ENCODE measurements around the gene ZNF17.
A peak's percentile ranks its signal among the peaks of the same experiment; 100 is the strongest.

Gene ZNF17

DNA sequence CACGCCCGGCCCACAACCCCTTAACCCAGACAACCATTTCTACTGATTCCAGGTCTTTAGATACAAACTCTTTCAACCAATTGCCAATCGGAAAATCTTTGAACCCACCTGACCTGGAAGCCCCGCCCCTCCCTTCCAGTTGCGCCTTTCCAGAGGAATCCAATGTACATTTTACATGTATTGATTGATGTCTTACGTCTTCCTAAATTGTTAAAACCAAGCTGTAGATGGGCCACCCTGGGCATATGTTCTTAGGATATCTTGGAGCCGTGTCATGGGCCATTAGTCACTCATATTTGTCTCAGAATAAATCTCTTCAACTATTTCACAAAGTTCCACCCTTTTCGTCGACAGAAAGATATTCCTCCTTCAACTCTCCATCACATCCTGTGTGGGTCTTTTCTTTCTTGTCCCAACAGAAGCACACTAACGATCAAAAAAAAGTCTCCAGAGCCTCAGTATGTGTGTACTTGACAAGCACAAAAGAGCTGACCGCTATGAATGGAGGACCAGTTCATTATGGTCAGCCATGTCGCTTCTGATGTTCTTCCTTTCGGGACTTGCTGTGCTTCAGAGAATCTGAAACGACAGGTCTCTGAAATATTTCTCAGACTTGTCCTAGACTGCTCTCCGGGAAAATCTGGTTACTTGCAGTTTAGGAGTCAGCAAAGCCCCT lies 23.6 kb downstream of the ZNF17 start:
- no peak for DNase-seq (ENCODE audit: low spot score)

DNA sequence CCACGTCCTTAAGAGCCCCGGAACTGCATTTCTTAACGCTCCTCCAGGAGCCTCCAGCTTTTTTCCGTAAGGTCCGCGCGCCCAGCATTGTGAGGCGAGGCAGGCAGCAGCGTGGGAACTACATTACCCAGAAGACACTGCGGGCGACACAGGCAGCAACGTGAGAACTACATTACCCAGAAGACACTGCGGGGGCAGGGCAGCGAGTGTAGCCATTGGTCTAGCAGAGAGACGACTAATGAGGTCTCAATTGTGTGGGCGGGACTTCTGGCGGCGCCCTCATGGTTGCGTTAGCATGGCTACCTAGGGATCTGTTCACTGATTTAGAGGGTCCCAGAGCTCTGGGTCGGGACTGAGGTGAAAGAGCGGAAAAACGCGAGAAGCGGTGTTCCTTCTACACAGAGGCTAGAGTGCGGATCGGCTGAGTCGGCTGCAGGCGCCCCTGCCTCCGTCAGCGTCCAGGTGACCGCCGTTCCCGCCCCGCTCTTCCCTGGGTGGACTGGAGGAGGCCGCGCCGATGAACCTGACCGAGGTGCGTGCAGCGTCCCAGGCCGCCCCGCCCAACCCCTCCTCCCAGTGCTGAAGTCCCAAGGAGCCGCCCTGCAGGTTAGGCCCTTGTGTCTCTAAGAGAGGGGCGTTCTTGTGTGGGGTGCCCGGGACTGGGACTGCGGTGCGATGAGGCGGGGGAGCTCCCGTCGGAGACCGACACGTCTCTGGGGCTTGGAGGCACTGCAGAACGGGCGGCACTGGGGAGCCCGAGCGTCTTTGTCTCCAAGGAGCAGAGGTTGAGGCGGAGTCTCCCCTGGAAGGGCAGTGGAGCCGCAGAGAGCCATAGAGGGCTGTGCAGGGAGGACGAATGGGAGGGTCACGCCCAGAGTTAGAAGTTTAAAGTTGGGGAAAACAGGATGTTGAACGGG lies 24.4 kb downstream of the ZNF17 start, which contains the start of gene ZNF749:
ZNF749 (plus strand) TSS at position 264 of the 917 bp plus-strand sequence; CDS start at position 518, 254 bp downstream.
- DNase-seq (ENCODE audit: low spot score): peak; percentile 97

- no peak for DNase-seq (ENCODE audit: low spot score)
Observed at GRCh38 chr19:57436417-57436816, 25.5 kb downstream of the ZNF17 start.

DNA sequence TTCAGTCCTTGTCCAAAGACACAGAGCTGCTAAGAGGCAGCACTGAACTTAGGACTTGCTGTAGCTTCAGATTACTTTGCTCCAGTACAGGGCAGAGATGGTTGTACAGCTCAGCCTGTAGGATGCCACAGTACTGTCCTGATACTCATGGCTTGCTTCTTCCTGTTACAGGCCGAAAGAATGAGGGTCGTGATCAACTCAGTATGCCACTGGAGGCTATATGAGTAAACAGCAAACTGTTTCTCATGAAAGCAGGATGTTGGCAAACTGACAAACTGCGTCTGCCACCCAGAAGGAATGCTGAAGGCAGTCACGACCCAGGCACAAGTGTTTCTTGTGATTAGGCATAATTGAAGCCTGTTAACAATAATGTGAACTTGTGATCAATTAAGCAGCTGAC lies 27.0 kb downstream of the ZNF17 start:
- no peak for DNase-seq (ENCODE audit: low spot score)

GRCh38 chr19:57438925-57439324 lies 28.0 kb downstream of the ZNF17 start:
- no peak for DNase-seq (ENCODE audit: low spot score)

- DNase-seq (ENCODE audit: low spot score): no peak
Observed at GRCh38 chr19:57441979-57442752, 31.2 kb downstream of the ZNF17 start.

DNA sequence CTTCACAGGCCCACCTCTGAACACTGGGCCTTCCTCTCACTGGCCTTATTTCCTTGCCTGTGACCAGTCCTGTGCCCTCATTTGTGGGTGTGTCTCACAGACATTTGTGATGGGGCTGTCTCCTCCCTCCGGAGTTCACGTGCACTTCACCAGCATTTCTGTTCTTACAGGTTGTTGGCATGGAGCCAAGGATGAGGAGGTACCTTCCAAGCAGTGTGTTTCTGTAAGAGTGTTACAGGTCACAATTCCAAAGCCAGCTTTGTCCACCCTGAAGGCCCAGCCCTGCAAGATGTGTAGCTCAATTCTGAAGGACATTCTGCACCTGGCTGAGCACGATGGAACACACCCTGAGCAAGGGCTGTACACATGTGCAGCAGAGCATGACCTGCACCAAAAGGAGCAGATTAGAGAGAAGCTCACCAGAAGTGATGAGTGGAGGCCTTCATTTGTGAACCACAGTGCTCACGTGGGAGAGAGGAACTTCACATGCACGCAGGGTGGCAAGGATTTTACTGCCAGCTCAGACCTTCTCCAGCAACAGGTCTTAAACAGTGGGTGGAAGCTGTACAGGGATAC lies 32.2 kb downstream of the ZNF17 start:
- no peak for DNase-seq (ENCODE audit: low spot score)

DNA sequence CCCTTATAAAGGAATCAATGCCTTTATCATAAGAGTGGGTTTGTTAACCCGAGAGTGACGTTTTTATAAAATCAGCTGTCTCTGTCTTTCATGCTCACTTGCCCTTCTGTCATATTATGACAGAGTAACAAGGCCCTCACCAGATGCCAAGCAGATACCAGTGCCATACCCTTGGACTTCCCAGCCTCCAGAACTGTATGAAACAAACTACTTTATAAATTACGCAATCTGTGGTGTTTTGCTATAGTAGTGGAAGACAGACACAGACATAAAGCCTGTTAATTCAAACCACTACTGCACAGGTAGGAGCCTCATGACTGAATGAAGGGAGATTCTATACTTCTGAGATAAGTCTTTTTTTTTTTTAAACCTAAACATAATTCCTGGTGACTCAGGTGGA lies 41.3 kb downstream of the ZNF17 start:
- no peak for DNase-seq (ENCODE audit: low spot score)

- no peak for DNase-seq (ENCODE audit: low spot score)
Observed at GRCh38 chr19:57465680-57466381, 54.9 kb downstream of the ZNF17 start.

DNA sequence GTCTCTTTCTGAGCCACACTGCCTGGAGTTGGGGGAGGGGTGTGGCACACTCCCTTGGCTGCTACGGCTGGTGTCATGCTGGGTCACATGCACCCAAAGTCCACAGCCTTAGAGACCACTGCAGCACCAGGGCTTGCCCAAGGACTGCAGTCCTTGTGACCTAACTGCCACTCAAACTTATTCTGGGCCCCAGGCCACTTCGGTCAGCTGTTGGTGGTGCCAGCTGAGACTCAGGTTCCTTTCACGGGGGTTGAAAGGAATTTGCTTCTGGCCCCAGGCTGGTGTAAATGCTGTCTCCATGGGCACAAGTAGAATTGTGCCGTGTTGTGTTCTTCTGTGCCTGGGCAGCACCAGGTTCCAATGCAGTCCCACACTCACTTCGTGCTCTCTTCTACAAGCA lies 55.5 kb downstream of the ZNF17 start:
- no peak for DNase-seq (ENCODE audit: low spot score)
